OCI-M1 (cell line): ENCODE data around the gene IL1RAPL2.
"Not testable (repeated sequence)": the region's sequence is repeated elsewhere in the genome, so short reads cannot be mapped to it uniquely, and the experiment has no call there.

Source experiments
- DNase-seq: peaks from one replicate; lab custom pipeline; 2025; lab: John Stamatoyannopoulos, UW

Gene IL1RAPL2

DNA sequence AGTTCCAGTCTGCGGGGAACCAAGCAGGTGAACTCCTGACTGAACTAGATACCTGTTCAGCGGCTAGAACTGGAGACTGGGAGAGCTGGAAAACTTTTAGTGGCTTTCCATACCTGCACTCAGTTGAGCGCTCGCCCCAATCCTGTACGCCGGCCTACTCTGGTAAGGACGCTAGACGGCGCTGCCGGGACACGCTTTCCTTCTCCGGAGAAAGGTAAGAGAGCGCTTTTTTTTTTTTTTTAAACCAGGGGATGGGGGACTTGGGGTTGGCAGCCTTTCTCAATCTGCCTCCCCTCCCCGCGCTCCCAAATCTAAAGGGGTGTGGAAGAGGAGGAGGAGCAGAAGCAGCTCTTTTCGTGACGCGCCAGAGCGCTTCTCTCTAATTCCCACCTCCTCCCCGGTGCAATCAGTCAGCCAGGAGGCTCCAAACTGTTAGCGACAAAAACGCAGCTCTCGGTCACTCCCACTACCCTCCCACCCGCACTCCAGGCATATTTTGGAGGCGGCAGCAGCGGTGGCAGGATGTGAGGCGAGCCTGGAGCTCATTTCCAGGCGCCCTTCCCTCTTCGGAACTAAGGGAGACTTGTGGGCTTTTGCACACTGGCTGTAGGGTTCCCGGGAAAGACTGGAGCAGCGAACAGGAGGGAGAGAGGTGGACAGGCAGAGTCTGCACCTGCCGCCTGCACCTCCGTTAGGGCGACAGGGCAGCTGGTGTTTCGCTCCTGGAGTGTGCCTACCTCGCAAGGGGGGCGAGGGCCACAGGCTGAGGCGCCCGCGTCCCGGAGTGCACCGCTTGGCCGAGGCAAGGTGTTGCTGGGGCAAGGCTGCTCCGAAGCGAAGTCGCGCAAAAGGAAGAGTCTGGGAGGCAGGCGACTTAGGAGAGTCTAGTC is at the start of gene IL1RAPL2:
IL1RAPL2 (plus strand) TSS at position 409 of the 890 bp plus-strand sequence.
- no peak for DNase-seq

GRCh38 chrX:104522386-104522785 is 43.6 kb upstream of the IL1RAPL2 start:
- DNase-seq = no peak

- DNase-seq = no peak
These were observed 42.1 kb upstream of the IL1RAPL2 start for GRCh38 chrX:104523858-104524257.

- no peak for DNase-seq
These were observed 26.9 kb upstream of the IL1RAPL2 start for GRCh38 chrX:104539081-104539480.

- not testable (repeated sequence) for DNase-seq
These were observed 23.6 kb upstream of the IL1RAPL2 start for GRCh38 chrX:104542447-104542846.

GRCh38 chrX:104564335-104564734 is 1.7 kb upstream of the IL1RAPL2 start:
- DNase-seq = no peak

GRCh38 chrX:104564921-104565703 is 887 bp upstream of the IL1RAPL2 start:
- no peak for DNase-seq

GRCh38 chrX:104566681-104567501 is 892 bp downstream of the IL1RAPL2 start:
- DNase-seq = no peak

DNA sequence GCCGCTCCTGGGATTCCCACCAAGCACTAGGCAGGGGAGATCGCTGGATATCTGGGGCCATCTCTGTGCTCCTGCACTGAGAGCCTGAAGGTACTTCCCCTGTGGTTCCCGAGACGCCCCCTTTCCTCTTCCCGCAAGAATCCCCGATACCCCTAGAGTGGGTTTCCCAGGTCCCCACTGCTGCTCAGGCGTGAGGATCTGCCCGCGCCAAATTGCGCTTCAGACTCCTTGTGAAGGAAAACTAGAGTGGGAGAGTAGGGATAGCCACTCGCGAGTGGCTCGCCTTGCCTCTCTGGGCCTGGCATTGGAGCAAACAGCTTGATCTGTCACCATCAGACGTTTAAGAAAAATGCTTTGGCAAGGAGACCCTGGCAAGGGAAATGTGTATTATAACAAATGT is 1.5 kb downstream of the IL1RAPL2 start:
- DNase-seq = no peak

DNA sequence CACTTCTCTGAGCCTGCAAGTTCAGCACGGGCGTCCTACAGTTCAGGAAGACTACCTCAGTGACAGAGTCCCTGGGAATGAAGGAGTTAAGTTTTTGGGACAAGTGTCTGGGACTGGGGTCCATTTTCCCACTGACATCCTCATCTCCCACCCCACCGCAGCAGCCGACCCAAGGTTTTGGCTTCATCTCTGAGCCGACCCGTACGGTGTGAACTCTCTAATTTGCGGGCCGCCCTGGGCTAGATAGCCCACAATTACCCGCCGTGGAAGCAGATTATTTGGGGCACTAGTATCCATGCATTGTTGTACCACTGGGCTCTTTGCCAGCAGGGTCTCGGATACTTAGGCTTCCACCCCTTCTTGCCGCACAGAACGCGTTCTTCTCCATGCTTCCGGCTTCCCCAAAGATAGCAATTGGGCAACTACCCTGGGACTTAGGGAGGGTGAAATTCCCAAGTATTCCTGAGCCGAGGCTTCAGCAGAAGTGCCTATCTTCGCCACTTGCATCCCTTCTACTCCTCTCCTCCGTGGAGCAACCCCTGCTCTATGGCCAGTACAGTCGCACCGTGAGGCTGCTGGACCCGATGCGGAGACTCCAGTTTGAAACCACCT is 2.4 kb downstream of the IL1RAPL2 start:
- no peak for DNase-seq

DNA sequence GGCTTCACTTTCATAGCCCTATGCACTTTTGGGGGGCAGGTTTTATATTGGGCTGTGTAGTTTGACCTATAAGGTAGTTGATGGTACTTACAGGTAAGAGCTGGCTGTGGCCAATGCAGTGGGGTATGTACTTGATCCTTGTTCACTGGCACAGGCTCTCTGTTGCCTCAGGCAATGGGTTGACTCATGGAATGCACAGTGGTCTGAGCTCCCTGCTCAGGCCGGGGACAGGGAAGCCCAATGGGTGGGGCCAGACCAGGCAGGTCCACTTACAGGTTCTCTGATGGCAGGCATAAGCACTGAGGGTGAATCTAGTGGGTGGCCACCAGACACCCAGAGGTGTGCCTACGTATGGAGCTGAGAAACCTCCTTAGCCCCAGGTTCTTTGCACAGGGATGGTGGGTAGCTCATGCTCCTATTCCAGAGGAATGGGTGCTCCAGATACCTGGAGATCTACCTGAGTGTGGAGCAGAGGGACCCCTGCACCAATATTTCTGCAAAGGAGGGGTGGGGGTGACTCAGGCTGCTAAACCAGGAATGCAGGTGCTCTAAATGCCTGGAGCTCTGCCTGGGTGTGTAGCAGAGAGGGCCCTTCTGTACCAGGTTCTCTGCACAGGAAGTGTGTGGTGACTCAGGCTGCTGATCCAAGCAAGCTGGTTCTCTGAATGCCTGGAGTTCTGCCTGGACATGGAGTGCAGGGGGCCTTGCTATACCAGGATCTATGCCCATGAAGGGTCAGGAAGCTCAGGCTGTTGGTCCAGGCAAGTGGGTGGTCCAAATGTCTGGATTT is 52.3 kb downstream of the IL1RAPL2 start:
- DNase-seq = no peak

DNA sequence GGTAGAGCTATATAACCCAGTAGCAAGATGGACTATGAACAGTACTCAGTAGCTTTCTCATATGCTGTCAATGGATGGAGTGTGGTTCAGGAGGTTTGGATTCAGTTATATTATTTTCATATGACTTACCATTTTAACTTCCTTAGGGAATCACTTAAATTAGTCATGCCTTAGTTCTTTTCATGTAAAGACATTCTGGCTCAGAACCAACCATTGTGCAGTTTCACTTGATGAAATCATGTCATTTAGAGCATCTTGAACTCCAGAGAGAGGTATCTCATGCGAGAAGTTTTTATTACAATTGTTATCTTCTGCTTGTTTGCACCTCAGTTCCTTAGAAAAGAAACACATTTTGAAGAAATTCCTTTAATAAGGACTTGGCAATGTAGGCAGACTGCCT is 55.8 kb downstream of the IL1RAPL2 start:
- no peak for DNase-seq

GRCh38 chrX:104641176-104641575 is 75.2 kb downstream of the IL1RAPL2 start:
- DNase-seq = no peak

- DNase-seq = no peak
These were observed 81.1 kb downstream of the IL1RAPL2 start for GRCh38 chrX:104647084-104647483.

- DNase-seq = no peak
These were observed 93.2 kb downstream of the IL1RAPL2 start for GRCh38 chrX:104659005-104659744.

DNA sequence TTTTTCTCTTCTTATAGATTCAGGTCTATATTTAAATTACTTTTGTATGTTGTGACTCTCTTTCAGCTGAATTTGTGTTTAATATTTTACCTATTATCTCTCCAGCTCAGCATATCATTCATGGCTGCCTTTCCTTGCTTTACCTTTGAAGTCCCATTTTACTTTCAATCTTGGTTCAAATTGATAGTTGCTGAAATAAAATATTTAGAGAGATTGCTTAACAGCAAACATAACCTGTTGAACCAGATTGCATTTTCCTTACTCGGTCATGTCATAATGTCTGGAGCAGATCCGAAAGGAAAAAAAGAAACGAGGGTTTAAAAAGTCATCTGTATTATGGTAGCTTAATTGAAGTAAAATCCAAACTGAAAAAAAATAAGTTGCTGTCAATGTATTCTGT is 94.1 kb downstream of the IL1RAPL2 start:
- no peak for DNase-seq

GRCh38 chrX:104662694-104663093 is 96.7 kb downstream of the IL1RAPL2 start:
- no peak for DNase-seq

GRCh38 chrX:104665691-104666090 is 99.7 kb downstream of the IL1RAPL2 start:
- no peak for DNase-seq

GRCh38 chrX:104668550-104668949 is 102.6 kb downstream of the IL1RAPL2 start:
- peak; percentile 14 for DNase-seq

GRCh38 chrX:104669063-104669462 is 103.1 kb downstream of the IL1RAPL2 start:
- DNase-seq = no peak
